HG03139 (cell line): ENCODE results near the gene GSTT2.
A peak's percentile ranks its signal among the peaks of the same experiment; 100 is the strongest.
"Not testable (repeated sequence)": the region's sequence is repeated elsewhere in the genome, so short reads cannot be mapped to it uniquely, and the experiment has no call there.

Experiments used
- ATAC-seq: cut with Tn5 transposase; IDR thresholded peaks from one replicate; pipeline ENCODE4 v1.9.1; 2021; ENCODE audit not compliant: unreplicated experiment

The GSTT2 gene

DNA sequence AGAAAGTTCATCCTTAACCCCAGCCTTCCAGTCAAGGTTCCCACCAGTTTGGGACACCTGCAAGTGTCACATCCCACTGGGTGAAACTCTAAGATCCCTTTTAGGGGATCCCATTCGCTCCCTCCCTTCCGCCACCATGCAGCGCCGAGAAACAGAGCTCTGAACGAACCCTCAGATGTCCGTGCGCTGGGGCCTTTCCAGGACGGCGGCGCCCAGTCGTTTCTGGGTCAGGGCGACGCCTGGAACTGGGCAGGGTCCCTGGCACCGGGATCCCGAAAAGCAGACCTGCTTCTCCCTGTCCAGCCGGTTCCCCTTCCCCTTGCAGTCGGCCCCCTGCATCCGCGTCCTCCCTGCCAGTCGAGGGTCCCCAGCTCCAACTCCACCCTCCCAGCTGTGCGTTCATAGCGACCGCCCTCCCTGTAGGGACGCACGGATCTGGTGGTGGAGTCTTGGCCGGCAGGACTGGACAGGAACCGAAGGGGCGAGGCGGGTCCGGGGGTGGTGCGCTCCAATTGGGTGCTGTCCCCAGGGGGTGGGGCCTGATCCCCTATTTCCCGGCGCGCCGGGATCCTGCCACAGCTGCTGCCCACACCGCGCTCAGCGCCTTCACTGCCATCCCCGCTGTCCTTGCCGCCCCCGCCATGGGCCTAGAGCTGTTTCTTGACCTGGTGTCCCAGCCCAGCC, at the start of gene GSTT2:
GSTT2 (plus strand) TSS at position 578 of the 684 bp plus-strand sequence.
- not testable (repeated sequence) for ATAC-seq

DNA sequence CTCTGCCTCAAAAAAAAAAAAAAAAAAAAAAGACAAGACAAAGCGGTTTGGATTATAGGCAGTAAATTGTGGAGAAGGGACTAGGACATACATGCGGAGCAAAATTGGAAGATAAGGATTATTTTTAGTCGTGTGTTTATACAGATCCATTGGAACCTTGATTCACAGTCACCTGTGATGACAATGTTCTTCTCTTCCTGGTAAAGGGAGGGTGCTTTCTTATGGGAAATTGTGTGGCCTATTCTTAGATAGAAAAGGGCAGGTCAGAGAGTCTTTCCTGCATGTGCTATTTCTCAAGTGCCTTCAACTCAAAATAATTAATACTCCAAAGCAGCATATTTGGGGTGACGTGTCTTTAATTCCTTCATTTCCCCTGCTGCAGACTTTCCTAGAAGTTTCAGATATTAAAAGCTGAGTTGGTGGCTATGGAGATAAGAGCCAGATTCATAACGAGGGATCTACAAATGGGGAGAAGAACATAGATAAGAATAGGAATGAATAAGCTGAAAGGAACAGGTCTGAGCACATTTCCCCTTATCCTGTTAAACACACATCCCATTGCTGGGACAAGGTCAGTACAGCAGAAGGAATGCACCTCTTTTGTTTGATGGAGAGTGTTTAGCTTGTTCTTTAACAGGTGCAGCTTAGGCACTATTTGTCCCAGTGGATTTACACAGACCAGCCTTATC, 41.5 kb upstream of the GSTT2 start:
- ATAC-seq: no peak

DNA sequence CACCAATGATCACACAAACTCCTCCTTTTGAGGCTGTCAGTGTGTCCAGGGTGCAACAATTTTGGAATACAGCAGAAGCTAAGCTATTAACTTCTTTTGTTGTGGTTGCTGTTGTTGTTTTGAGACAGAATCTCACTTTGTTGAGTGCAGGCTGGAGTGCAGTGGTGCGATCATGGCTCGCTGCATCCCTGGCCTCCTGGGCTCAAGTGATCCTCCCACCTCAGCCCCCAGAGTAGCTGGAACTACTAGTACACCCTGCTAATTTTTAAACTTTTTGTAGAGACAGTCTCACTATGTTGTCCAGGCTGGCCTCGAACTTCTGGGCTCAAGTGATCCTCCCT, 40.9 kb upstream of the GSTT2 start:
- no peak for ATAC-seq

DNA sequence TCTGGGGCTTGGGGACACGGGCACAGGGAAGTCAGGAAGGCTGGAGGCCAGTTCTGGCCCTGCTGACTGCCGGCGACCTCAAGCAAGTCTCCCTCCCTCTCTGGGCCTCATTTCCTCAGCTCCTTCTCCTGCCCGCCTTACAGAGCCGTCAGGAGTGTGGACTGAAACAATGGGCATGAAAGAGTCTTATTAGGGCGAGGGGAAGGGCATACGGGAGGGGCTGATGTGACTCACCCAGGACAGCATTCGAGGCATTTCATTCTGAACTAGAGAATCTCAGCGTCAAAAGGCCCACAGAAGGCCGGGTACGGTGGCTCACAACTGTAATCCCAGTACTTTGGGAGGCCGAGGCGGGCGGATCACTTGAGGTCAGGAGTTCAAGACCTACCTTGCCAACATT, 39.8 kb upstream of the GSTT2 start:
- not testable (repeated sequence) for ATAC-seq

DNA sequence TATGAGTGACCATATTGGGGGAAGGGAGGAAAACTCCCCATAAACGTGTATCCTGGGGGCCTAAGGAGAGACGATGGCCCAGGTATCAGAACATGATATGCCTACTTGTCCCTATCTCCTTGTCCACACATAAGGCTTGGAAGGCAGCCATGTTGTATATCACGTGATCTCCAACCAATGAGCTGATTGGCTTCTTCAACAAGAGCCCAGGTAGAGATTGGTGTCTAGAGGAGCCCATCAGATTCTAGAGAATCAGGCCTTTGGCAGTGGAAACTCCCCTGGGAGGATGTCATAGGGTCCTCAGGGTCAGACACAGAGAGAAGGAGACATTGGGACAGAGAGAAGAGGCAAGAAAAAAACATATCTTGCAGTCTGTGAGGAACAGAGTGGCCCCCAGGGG, 32.5 kb upstream of the GSTT2 start:
- not testable (repeated sequence) for ATAC-seq

GRCh38 chr22:23949764-23950163, 30.2 kb upstream of the GSTT2 start:
- ATAC-seq: not testable (repeated sequence)

DNA sequence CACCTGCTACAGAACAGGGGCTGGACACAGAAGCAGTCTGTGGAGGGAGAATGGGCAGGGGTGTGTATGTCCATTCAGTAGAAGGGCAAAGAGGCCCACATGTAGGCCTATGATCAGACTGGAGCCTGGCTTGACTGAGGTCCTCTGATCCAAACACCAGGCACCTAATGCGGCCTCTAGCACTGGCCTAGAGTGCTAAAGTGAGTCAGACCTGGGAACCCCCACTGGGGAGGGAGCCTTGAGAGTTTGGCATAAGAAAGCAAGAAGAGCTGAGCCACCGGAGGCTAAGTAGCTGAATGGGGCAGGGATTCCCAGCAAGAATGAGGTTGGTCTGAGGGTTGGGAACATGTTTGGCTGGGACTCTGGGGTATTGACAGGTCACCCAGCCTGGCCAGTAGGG, 28.6 kb upstream of the GSTT2 start:
- not testable (repeated sequence) for ATAC-seq

- not testable (repeated sequence) for ATAC-seq
Measured at GRCh38 chr22:23952794-23953405, 27.0 kb upstream of the GSTT2 start.

DNA sequence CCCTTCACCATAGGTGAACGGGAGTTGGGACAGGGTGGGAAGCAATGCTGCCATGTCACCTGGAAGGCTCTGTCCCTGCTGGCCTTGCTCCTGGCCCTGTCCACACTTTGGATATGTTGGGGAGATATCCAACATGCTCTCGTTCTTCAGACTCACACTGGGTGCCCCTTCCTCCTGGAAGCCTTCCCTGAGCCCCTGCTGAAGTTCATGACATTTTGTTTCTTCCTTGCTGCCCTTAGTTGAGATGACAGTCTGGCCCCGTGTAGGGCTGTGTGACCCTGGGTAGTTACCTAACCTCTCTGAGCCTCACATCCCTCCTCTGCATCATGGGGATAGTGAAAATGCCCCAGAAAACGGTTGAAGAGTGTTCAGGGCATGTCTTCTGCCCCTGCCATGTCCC, 26.4 kb upstream of the GSTT2 start:
- ATAC-seq: not testable (repeated sequence)

GRCh38 chr22:23954193-23954990, 25.5 kb upstream of the GSTT2 start:
- ATAC-seq: not testable (repeated sequence)

DNA sequence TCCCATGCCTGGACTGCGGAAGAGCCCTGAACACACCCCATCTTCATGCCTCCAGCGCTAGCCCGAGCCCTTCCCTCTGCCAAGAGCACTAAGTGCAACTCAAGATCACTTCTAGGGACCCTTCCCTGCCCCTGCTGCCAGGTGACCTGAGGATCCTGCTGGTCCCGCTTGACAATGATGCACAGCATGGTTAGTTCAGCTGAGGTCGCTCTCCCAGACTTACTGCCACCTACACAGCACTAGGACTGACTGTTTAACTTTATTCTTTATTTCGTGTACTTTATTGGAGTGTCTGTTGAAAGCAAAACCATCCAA, 25.0 kb upstream of the GSTT2 start:
- ATAC-seq: not testable (repeated sequence)

DNA sequence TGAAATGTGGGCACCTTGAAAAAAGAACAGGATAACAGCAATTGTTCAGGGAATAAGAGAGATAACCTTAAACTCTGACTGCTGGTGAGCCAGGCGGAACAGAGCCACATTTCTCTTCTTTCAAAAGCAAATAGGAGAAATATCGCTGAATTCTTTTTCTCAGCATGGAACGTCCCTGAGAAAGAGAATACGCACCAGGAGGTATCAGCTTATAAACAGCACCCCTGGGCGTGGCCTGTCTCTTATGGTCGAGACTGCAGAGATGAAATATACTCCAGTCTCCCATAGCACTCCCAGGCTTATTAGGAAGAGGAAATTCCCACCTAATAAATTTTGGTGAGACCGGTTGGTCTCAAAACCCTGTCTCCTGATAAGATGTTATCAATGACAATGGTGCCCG, 24.0 kb upstream of the GSTT2 start:
- ATAC-seq: not testable (repeated sequence)

DNA sequence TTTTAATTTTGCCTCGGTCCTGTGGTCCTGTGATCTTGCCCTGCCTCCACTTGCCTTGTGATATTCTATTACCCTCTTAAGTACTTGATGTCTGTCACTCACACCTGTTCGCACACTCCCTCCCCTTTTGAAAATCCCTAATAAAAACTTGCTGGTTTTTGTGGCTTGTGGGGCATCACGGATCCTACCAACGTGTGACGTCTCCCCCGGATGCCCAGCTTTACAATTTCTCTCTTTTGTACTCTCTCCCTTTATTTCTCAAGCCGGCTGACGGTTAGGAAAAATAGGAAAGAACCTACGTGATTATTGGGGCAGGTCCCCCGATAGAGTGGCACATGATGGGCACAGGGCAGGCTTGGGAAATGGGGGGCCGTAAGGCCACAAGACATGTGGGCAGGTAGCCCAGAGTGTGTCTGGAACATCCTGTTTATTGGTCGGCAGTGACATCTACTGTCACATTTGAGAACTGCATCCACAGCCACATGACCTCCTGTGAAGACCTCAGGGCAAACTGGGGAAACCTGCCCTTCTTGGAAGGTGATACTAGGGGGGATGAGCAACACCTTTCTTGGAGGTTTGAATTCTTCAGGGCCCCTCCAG, 23.5 kb upstream of the GSTT2 start:
- ATAC-seq: not testable (repeated sequence)

DNA sequence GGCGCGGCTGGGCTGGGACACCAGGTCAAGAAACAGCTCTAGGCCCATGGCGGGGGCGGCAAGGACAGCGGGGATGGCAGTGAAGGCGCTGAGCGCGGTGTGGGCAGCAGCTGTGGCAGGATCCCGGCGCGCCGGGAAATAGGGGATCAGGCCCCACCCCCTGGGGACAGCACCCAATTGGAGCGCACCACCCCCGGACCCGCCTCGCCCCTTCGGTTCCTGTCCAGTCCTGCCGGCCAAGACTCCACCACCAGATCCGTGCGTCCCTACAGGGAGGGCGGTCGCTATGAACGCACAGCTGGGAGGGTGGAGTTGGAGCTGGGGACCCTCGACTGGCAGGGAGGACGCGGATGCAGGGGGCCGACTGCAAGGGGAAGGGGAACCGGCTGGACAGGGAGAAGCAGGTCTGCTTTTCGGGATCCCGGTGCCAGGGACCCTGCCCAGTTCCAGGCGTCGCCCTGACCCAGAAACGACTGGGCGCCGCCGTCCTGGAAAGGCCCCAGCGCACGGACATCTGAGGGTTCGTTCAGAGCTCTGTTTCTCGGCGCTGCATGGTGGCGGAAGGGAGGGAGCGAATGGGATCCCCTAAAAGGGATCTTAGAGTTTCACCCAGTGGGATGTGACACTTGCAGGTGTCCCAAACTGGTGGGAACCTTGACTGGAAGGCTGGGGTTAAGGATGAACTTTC, 18.7 kb upstream of the GSTT2 start, which contains the start of gene GSTT2B:
GSTT2B (minus strand) TSS at position 112 of the 688 bp plus-strand sequence; CDS start at position 48, 64 bp downstream.
- ATAC-seq: not testable (repeated sequence)

- ATAC-seq: peak; percentile 19
Measured at GRCh38 chr22:23966094-23966493, 13.8 kb upstream of the GSTT2 start.

DNA sequence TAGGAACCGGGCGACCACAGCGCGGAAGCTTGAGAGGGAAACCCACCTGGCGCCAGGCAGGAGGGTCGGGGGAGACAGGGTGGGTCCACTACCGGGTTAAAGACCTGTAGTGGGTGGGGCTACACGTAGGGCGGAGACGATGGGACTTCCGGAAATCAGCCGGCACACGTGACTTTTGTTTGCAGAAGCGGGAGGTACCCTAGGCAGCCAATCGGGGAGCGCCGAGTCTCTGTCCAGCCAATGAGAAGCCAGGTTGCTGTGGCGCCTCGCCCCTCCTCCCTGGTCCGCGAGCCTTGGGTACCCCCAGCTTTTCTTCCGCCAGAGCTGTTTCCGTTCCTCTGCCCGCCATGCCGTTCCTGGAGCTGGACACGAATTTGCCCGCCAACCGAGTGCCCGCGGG, 13.4 kb upstream of the GSTT2 start, which contains the start of gene DDTL:
DDTL (plus strand) TSS at position 321 of the 400 bp plus-strand sequence; CDS start at position 348, 27 bp downstream.
- peak; percentile 85 for ATAC-seq

GRCh38 chr22:23969071-23969470, 10.9 kb upstream of the GSTT2 start:
- no peak for ATAC-seq

DNA sequence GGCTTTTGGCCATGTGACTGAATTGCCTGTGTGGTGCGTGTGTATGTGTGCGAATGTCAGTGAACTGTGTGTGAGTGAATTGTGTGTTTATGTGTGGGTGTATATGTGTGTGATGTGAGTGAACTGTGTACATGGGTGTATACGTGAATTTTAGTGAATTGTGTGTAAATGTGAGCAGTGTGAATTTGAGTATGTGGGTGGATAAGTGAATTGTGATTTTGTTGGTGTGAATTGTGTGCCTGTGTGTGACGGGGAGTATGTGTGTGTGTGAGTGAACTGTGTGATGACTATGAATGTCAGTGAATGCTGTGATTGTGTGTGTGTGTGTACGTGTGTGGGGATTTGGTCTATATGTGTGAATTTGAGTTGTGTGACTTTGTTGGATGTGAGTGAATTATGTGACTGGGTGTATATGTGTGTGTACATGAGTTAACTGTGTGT, 9.7 kb upstream of the GSTT2 start:
- no peak for ATAC-seq

- no peak for ATAC-seq
Measured at GRCh38 chr22:23970816-23971486, 9.0 kb upstream of the GSTT2 start.

- ATAC-seq: not testable (repeated sequence)
Measured at GRCh38 chr22:23971927-23972326, 8.0 kb upstream of the GSTT2 start.
